SK-N-SH (cell line): ENCODE results near the gene DMBT1. TPM values are rescaled to one million over a fixed set of nuclear protein-coding genes. Genes with fewer than 3 reads are reported as not detected.

Experiments used
- CTCF ChIA-PET: fragments of 300-600, 350-600 bp; formaldehyde crosslinking; extraction: SDS; loops from one replicate; lab custom pipeline; 2021; lab: Yijun Ruan, JAX
- POLR2A ChIA-PET: fragments of 350-600 bp; sonication (Branson Sonifier 250); formaldehyde crosslinking; extraction: SDS; loops from one replicate; lab custom pipeline; 2020; ENCODE audit warnings: antibody characterized with exemption, inconsistent platforms; lab: Yijun Ruan, JAX
- DNase-seq: peaks from one replicate; pipeline ENCODE4 v3.0.0; 2012
- H2AFZ ChIP-seq: fragments of 200-600 bp; sonication (generic); 2 replicates; pipeline ENCODE4 v1.8.1; 2016; ENCODE audit warnings: antibody characterized with exemption, mild to moderate bottlenecking, low read depth
- H3F3A ChIP-seq: fragments of 200-600 bp; sonication (generic); replicated peaks from 2 replicates; pipeline ENCODE3; 2016; ENCODE audit warnings: antibody characterized with exemption, mild to moderate bottlenecking; ENCODE audit not compliant: insufficient read depth
- H3K27ac ChIP-seq, 2 experiments: fragments of 200-500 bp in 1 of 2; fragments of 200-600 bp in 1 of 2; sonication (Bioruptor generic) in 1 of 2; sonication (generic), shearing (Covaris generic) in 1 of 2; 2 replicates each; pipeline versions ENCODE4 v1.5.1 to v1.6.1; 2014 to 2016; ENCODE audit warnings: low read depth in 2 of 2, inconsistent platforms in 1 of 2, low read length in 1 of 2, mild to moderate bottlenecking in 1 of 2, mixed read lengths in 1 of 2
- H3K27me3 ChIP-seq: fragments of 200-600 bp; sonication (generic), shearing (Covaris generic); 2 replicates; pipeline ENCODE4 v1.6.1; 2016; ENCODE audit warnings: mixed run types; ENCODE audit not compliant: insufficient read depth
- H3K36me3 ChIP-seq, 2 experiments: fragments of 200-500 bp in 1 of 2; fragments of 200-600 bp in 1 of 2; sonication (Bioruptor generic) in 1 of 2; sonication (generic) in 1 of 2; replicated peaks in 1 of 2; 2 replicates each; pipeline versions ENCODE3 to v1.5.1; 2014 to 2016; ENCODE audit warnings: low read length in 1 of 2, mild to moderate bottlenecking in 1 of 2; ENCODE audit not compliant: insufficient read depth in 2 of 2, control insufficient read depth in 1 of 2
- H3K4me1 ChIP-seq, 2 experiments: fragments of 200-500 bp in 1 of 2; fragments of 200-600 bp in 1 of 2; sonication (Bioruptor generic) in 1 of 2; sonication (generic), shearing (Covaris generic) in 1 of 2; 2 replicates each; pipeline versions ENCODE4 v1.5.1 to v1.6.1; 2014 to 2016; ENCODE audit warnings: low read depth in 1 of 2, low read length in 1 of 2, mixed run types in 1 of 2; ENCODE audit not compliant: insufficient read depth in 2 of 2, control insufficient read depth in 1 of 2
- H3K4me2 ChIP-seq: fragments of 200-600 bp; sonication (generic), shearing (Covaris generic); 2 replicates; pipeline ENCODE4 v1.6.1; 2017; ENCODE audit warnings: mixed run types
- H3K4me3 ChIP-seq, 2 experiments: fragments of 200-500 bp in 1 of 2; fragments of 200-600 bp in 1 of 2; sonication (Bioruptor generic) in 1 of 2; sonication (generic), shearing (Covaris generic) in 1 of 2; 2 replicates each; pipeline versions ENCODE4 v1.5.1 to v1.8.1; 2014 to 2016; ENCODE audit warnings: low read depth in 2 of 2, inconsistent platforms in 1 of 2, low read length in 1 of 2, mild to moderate bottlenecking in 1 of 2, mixed read lengths in 1 of 2, moderate library complexity in 1 of 2
- H3K79me2 ChIP-seq: fragments of 200-600 bp; sonication (generic); 2 replicates; pipeline ENCODE4 v1.8.1; 2017; ENCODE audit warnings: mild to moderate bottlenecking; ENCODE audit not compliant: insufficient read depth
- H3K9ac ChIP-seq: fragments of 200-600 bp; sonication (generic); 2 replicates; pipeline ENCODE4 v1.6.1; 2017; ENCODE audit warnings: mixed run types
- H3K9me2 ChIP-seq: fragments of 200-600 bp; sonication (generic); 2 replicates; pipeline ENCODE4 v1.6.1; 2017; ENCODE audit warnings: mixed run types
- H3K9me3 ChIP-seq: fragments of 200-600 bp; sonication (generic); 2 replicates; pipeline ENCODE4 v1.6.1; 2017; ENCODE audit warnings: mixed run types, mild to moderate bottlenecking, moderate library complexity
- H4K20me1 ChIP-seq: fragments of 200-600 bp; sonication (generic); 2 replicates; pipeline ENCODE4 v1.6.1; 2017; ENCODE audit warnings: mild to moderate bottlenecking, mixed run types; ENCODE audit not compliant: insufficient read depth
- ELF1 ChIP-seq: IDR thresholded peaks from 2 replicates; pipeline ENCODE4 v1.4.0; 2012
- FOXJ3 ChIP-seq: sonication (generic); formaldehyde crosslinking; IDR thresholded peaks from 2 replicates; pipeline ENCODE4 v1.5.1; 2020; ENCODE audit warnings: mild to moderate bottlenecking, missing genetic modification reagents
- FOXM1 ChIP-seq: IDR thresholded peaks from 2 replicates; pipeline ENCODE4 v1.4.0; 2012; ENCODE audit warnings: low read depth, mild to moderate bottlenecking
- GABPA ChIP-seq: IDR thresholded peaks from 2 replicates; pipeline ENCODE4 v1.4.0; 2012; ENCODE audit warnings: low read depth, mild to moderate bottlenecking
- MXI1 ChIP-seq: IDR thresholded peaks from 2 replicates; pipeline ENCODE4 v1.6.1; 2012; ENCODE audit warnings: mild to moderate bottlenecking, low read depth, low read length, improper control_type of control experiment
- NRF1 ChIP-seq: IDR thresholded peaks from 2 replicates; pipeline ENCODE4 v1.6.1; 2012; ENCODE audit warnings: low read depth, mild to moderate bottlenecking, low read length
- RCOR1 ChIP-seq: fragments of 150-350 bp; IDR thresholded peaks from 2 replicates; pipeline ENCODE4 v1.6.1; 2017; ENCODE audit warnings: antibody characterized with exemption, low read length
- RFX5 ChIP-seq: IDR thresholded peaks from 2 replicates; pipeline ENCODE4 v1.6.1; 2012; ENCODE audit warnings: mild to moderate bottlenecking, improper control_type of control experiment, low read length
- RXRA ChIP-seq: IDR thresholded peaks from 2 replicates; pipeline ENCODE4 v1.4.0; 2012; ENCODE audit warnings: low read depth, mild to moderate bottlenecking, borderline replicate concordance
- SMC3 ChIP-seq: IDR thresholded peaks from 2 replicates; pipeline ENCODE4 v1.6.1; 2012; ENCODE audit warnings: low read depth, low read length, improper control_type of control experiment
- TEAD4 ChIP-seq: IDR thresholded peaks from 2 replicates; pipeline ENCODE4 v1.4.0; 2012; ENCODE audit warnings: mild to moderate bottlenecking, borderline replicate concordance; ENCODE audit not compliant: insufficient read depth
- YY1 ChIP-seq: IDR thresholded peaks from 2 replicates; pipeline ENCODE4 v1.4.0; 2012; ENCODE audit warnings: low read depth, mild to moderate bottlenecking
- WGBS: methylation state at CpG from one replicate; pipeline ENCODE4 v1.1.6; 2017; ENCODE audit warnings: low lambda C conversion rate; 5-methylcytosine and 5-hydroxymethylcytosine counted together
- polyA plus RNA-seq, 3 experiments: library from polyadenylated mRNA; depleted of rRNA; stranded (reverse); fragments of >200 nt; gene quantifications; 2 replicates each; pipeline ENCODE4 v1.2.3, GENCODE V29; 2012
- TF ChIP-seq, protein P1 (sequence below): fragments of 200-600 bp; sonication (generic); IDR thresholded peaks from 2 replicates; pipeline ENCODE4 v1.6.1; 2017; ENCODE audit warnings: antibody characterized with exemption, mild to moderate bottlenecking, moderate library complexity
- TF ChIP-seq, protein P2 (sequence below): fragments of 150-350 bp; IDR thresholded peaks from 2 replicates; pipeline ENCODE4 v1.6.1; 2016; ENCODE audit warnings: mild to moderate bottlenecking, low read depth, low read length
- TF ChIP-seq, protein P3 (sequence below): IDR thresholded peaks from 2 replicates; pipeline ENCODE4 v1.6.1; 2012; ENCODE audit warnings: mild to moderate bottlenecking, low read depth, low read length, moderate library complexity
- TF ChIP-seq, protein P4 (sequence below): IDR thresholded peaks from 2 replicates; pipeline ENCODE4; 2012

Gene DMBT1
- polyA plus RNA-seq, 1 of the 3 experiments (the other 2 are of a cell fraction) = not detected

DNA sequence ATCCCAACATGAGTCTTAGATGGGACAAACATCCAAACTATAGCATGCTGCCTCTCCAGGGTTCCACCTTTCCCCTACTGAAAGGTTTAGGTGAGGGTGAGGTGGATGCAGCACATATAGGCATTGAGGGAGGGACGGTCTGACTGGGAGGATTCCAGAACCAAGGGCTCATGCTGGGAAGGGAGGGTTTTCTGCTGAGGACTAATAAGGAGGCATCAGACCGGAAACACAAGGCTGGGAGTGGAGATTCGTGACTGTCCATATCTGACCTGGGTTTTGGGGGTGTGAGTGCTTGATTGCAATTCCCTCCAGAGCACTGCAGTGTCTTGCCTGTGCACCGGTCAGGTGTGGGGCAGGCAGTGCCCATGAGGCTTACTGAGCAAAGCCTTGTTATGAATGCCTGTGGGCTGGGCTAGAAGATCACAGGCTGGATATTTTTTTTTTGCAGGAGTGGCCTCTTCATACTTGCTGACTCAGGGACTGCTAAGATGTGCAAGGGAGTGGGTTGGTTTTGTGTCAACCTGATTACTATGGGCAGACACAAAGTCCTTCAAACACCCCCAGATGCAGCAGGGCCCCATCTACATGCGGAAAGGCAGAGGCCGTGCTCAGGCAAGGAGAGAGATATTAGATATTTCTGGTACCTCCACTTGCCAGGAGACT, 26.7 kb downstream of the DMBT1 start (continued):
- TF ChIP-seq, protein P1, sequence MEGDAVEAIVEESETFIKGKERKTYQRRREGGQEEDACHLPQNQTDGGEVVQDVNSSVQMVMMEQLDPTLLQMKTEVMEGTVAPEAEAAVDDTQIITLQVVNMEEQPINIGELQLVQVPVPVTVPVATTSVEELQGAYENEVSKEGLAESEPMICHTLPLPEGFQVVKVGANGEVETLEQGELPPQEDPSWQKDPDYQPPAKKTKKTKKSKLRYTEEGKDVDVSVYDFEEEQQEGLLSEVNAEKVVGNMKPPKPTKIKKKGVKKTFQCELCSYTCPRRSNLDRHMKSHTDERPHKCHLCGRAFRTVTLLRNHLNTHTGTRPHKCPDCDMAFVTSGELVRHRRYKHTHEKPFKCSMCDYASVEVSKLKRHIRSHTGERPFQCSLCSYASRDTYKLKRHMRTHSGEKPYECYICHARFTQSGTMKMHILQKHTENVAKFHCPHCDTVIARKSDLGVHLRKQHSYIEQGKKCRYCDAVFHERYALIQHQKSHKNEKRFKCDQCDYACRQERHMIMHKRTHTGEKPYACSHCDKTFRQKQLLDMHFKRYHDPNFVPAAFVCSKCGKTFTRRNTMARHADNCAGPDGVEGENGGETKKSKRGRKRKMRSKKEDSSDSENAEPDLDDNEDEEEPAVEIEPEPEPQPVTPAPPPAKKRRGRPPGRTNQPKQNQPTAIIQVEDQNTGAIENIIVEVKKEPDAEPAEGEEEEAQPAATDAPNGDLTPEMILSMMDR = no peak
- TF ChIP-seq RFX5 = no peak
- TF ChIP-seq, protein P2, sequence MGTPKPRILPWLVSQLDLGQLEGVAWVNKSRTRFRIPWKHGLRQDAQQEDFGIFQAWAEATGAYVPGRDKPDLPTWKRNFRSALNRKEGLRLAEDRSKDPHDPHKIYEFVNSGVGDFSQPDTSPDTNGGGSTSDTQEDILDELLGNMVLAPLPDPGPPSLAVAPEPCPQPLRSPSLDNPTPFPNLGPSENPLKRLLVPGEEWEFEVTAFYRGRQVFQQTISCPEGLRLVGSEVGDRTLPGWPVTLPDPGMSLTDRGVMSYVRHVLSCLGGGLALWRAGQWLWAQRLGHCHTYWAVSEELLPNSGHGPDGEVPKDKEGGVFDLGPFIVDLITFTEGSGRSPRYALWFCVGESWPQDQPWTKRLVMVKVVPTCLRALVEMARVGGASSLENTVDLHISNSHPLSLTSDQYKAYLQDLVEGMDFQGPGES = no peak
- TF ChIP-seq TEAD4 = no peak
- TF ChIP-seq RCOR1 = no peak
- TF ChIP-seq ELF1 = no peak
- no peak for TF ChIP-seq GABPA
- TF ChIP-seq FOXM1 = no peak

DNA sequence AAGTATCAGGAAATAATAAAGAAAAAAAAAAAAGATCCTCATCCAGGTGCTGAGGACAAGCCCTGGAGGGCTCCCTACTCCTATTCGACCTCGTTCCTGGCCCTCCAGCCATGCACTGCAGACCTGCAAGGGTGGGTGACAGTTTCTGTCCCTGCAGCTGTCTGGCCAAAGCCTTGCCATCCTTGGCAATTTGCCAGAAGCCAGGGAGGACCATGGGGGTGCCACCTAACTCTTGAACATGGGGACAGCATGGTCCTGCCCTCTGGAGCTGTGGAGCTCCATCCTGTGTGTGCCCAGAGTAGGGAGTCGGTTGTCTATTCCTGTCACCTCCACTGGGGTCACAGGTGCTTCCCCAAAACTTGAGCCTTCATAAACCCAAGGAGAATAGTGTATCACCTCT, 27.8 kb downstream of the DMBT1 start:
- ChIA-PET POLR2A (no interaction called here), CTCF (no interaction called here)
- H3K4me3 ChIP-seq = no peak overlapping the region
- 3% methylated on average over 3 of the region's 3 CpGs for WGBS
- no peaks in the 10 kb centered on the region for H4K20me1 ChIP-seq
- no peaks in the 10 kb centered on the region for H3K9me3 ChIP-seq
- H3K27ac ChIP-seq = no peak overlapping the region
- H3K27me3 ChIP-seq = no peaks in the 10 kb centered on the region; the same call in 1 of the 2 replicates
- H3F3A ChIP-seq = no peaks in the 10 kb centered on the region
- no peak overlapping the region for H3K4me2 ChIP-seq
- no peaks in the 10 kb centered on the region for H3K4me1 ChIP-seq
- DNase-seq = no peak
- H3K36me3 ChIP-seq = no peaks in the 10 kb centered on the region
- no peaks in the 10 kb centered on the region for H3K79me2 ChIP-seq
- no peaks in the 10 kb centered on the region for H3K9me2 ChIP-seq
- H3K9ac ChIP-seq = no peak overlapping the region
- no peak overlapping the region for H2AFZ ChIP-seq
- TF ChIP-seq GABPA (no peak), RXRA (no peak), SMC3 (no peak), YY1 (no peak), FOXJ3 (no peak), NRF1 (no peak), MXI1 (no peak), FOXM1 (no peak)
- TF ChIP-seq, protein P3, sequence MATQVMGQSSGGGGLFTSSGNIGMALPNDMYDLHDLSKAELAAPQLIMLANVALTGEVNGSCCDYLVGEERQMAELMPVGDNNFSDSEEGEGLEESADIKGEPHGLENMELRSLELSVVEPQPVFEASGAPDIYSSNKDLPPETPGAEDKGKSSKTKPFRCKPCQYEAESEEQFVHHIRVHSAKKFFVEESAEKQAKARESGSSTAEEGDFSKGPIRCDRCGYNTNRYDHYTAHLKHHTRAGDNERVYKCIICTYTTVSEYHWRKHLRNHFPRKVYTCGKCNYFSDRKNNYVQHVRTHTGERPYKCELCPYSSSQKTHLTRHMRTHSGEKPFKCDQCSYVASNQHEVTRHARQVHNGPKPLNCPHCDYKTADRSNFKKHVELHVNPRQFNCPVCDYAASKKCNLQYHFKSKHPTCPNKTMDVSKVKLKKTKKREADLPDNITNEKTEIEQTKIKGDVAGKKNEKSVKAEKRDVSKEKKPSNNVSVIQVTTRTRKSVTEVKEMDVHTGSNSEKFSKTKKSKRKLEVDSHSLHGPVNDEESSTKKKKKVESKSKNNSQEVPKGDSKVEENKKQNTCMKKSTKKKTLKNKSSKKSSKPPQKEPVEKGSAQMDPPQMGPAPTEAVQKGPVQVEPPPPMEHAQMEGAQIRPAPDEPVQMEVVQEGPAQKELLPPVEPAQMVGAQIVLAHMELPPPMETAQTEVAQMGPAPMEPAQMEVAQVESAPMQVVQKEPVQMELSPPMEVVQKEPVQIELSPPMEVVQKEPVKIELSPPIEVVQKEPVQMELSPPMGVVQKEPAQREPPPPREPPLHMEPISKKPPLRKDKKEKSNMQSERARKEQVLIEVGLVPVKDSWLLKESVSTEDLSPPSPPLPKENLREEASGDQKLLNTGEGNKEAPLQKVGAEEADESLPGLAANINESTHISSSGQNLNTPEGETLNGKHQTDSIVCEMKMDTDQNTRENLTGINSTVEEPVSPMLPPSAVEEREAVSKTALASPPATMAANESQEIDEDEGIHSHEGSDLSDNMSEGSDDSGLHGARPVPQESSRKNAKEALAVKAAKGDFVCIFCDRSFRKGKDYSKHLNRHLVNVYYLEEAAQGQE = no peak
- TF ChIP-seq, protein P4, sequence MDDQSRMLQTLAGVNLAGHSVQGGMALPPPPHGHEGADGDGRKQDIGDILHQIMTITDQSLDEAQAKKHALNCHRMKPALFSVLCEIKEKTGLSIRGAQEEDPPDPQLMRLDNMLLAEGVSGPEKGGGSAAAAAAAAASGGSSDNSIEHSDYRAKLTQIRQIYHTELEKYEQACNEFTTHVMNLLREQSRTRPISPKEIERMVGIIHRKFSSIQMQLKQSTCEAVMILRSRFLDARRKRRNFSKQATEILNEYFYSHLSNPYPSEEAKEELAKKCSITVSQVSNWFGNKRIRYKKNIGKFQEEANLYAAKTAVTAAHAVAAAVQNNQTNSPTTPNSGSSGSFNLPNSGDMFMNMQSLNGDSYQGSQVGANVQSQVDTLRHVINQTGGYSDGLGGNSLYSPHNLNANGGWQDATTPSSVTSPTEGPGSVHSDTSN = no peak
- TF ChIP-seq, protein P1 = no peak
- TF ChIP-seq, protein P2 = no peak
